ENCODE data around the gene SPATA33.

DNA sequence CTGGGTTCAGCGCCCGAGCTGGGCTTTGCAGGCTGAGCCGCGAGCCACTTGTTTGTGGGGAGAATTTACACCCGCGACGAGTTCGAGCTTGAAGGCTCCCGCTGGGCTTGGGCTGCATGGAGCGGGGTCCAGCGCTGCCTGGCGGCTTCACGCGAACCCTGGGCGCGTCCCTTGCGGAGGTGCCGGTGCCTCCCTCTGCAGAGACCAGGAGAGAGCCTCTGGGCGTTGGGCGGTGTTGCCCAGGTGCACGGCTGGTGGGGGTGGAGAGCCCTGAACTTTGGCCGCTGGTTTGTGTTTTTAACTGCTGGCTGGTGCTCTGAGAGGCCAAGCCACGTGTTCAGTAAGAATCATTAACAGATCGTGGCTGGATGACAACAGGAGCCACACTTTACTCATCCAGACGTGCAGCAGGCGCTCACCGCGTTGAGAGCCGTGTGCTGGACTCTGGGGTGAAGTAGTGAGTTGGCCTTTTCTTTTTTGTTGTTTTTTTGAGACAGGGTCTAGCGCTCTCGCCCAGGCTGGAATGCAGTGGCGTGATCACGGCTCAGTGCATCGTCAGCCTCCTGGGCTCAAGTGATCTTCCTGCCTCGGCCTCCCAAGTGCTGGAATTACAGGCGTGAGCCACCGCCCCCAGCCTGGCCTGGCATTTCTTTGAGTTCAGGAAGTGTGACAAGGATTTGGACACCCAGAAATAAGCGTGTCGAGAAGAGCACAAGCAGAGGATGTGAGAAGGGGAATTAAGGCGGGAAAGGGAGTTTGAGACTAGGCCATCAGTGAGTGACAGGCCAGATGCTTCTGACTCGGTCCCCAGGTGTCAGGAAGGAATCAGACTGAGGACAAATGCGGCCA is 29.7 kb downstream of the SPATA33 start:
- TF ChIP-seq, protein P1, sequence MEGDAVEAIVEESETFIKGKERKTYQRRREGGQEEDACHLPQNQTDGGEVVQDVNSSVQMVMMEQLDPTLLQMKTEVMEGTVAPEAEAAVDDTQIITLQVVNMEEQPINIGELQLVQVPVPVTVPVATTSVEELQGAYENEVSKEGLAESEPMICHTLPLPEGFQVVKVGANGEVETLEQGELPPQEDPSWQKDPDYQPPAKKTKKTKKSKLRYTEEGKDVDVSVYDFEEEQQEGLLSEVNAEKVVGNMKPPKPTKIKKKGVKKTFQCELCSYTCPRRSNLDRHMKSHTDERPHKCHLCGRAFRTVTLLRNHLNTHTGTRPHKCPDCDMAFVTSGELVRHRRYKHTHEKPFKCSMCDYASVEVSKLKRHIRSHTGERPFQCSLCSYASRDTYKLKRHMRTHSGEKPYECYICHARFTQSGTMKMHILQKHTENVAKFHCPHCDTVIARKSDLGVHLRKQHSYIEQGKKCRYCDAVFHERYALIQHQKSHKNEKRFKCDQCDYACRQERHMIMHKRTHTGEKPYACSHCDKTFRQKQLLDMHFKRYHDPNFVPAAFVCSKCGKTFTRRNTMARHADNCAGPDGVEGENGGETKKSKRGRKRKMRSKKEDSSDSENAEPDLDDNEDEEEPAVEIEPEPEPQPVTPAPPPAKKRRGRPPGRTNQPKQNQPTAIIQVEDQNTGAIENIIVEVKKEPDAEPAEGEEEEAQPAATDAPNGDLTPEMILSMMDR (IDR thresholded peaks at IDR 0.05), result no peak
- peak in 1 of 2 donors; percentile 31 for TF ChIP-seq POLR2A (IDR thresholded peaks at IDR 0.05)
